DOHH2 (cell line): ENCODE measurements around the gene CLDN7.

ENCODE experiments used
- EZH2phosphoT487 ChIP-seq: fragments of 200-600 bp; sonication (generic); IDR thresholded peaks from 2 replicates; pipeline ENCODE4 v1.6.1; 2017; ENCODE audit warnings: borderline replicate concordance, mild to moderate bottlenecking, antibody characterized with exemption, low read length, moderate library complexity, mixed read lengths
- TF ChIP-seq, protein P1 (sequence below): fragments of 200-600 bp; sonication (generic); IDR thresholded peaks from one replicate; pipeline ENCODE4 v1.5.1; 2014; ENCODE audit warnings: antibody characterized with exemption, mild to moderate bottlenecking, low read depth, low read length; ENCODE audit not compliant: poor library complexity, severe bottlenecking

DNA sequence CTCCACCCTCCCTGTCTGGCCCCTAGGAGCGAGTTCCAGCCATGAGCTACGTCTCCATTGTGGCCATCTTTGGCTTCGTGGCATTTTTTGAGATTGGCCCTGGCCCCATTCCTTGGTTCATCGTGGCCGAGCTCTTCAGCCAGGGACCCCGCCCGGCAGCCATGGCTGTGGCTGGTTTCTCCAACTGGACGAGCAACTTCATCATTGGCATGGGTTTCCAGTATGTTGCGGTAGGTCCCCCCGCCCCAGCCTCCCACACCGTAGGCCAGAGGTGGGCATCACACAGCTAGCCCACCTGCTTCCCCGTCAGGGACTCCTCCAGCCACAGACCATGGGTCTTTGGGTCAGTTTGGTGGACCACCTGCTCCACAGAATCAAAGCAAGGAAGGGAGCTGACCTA is 23.4 kb upstream of the CLDN7 start:
- TF ChIP-seq, protein P1, sequence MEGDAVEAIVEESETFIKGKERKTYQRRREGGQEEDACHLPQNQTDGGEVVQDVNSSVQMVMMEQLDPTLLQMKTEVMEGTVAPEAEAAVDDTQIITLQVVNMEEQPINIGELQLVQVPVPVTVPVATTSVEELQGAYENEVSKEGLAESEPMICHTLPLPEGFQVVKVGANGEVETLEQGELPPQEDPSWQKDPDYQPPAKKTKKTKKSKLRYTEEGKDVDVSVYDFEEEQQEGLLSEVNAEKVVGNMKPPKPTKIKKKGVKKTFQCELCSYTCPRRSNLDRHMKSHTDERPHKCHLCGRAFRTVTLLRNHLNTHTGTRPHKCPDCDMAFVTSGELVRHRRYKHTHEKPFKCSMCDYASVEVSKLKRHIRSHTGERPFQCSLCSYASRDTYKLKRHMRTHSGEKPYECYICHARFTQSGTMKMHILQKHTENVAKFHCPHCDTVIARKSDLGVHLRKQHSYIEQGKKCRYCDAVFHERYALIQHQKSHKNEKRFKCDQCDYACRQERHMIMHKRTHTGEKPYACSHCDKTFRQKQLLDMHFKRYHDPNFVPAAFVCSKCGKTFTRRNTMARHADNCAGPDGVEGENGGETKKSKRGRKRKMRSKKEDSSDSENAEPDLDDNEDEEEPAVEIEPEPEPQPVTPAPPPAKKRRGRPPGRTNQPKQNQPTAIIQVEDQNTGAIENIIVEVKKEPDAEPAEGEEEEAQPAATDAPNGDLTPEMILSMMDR, result no peak
- TF ChIP-seq EZH2phosphoT487, result no peak
